GM12872 (cell line): ENCODE data around the gene DAZAP1.

ENCODE experiments used
- CTCF ChIP-seq: IDR thresholded peaks from 3 replicates; pipeline ENCODE4 v1.5.1; 2011; ENCODE audit warnings: low read depth, mild to moderate bottlenecking, low read length, moderate library complexity; ENCODE audit not compliant: insufficient read depth

DAZAP1 gene

GRCh38 chr19:1411255-1412191 lies 4.1 kb downstream of the DAZAP1 start:
- no peak for TF ChIP-seq CTCF

- no peak for TF ChIP-seq CTCF
Measured at GRCh38 chr19:1412323-1412923, 5.0 kb downstream of the DAZAP1 start.

- no peak for TF ChIP-seq CTCF
Measured at GRCh38 chr19:1412995-1413800, 5.8 kb downstream of the DAZAP1 start.

GRCh38 chr19:1416014-1416841 lies 8.8 kb downstream of the DAZAP1 start:
- TF ChIP-seq CTCF = no peak

GRCh38 chr19:1417145-1417544 lies 9.8 kb downstream of the DAZAP1 start:
- TF ChIP-seq CTCF = no peak

- no peak for TF ChIP-seq CTCF
Measured at GRCh38 chr19:1417681-1418495, 10.5 kb downstream of the DAZAP1 start.
